HepG2 (cell line): Measurements from ENCODE around the gene RPL11. TPM values are rescaled to one million over a fixed set of nuclear protein-coding genes. Genes with fewer than 3 reads are reported as not detected.

Source experiments
- ATAC-seq: fragments of 200-7000 bp; cut with Tn5 transposase; 3 replicates; pipeline ENCODE4 v1.9.1; 2020; ENCODE audit warnings: mild to moderate bottlenecking, moderate library complexity
- BruUV-seq: library from RNA; stranded (reverse); fragments of 400-500 nt; replicated peaks from 2 replicates; lab custom pipeline; 2021; lab: Mats Ljungman, UMichigan
- CTCF ChIA-PET: fragments of 300-600 bp; formaldehyde crosslinking; extraction: SDS; loops from one replicate; lab custom pipeline; 2021; ENCODE audit warnings: low total read pairs, inconsistent platforms, low intra/inter-chr PET ratio; lab: Yijun Ruan, JAX
- POLR2A ChIA-PET: fragments of 350-600 bp; sonication (Branson Sonifier 250); formaldehyde crosslinking; loops from one replicate; lab custom pipeline; 2020; ENCODE audit warnings: antibody characterized with exemption, inconsistent platforms; lab: Yijun Ruan, JAX
- DNase-seq: peaks from one replicate; pipeline ENCODE4 v3.0.0-alpha.2; 2015; ENCODE audit warnings: low spot score
- FAIRE-seq: peaks from 3 replicates; lab custom pipeline; 2011; peaks lifted over from hg19 to GRCh38; lab: Jason Lieb, UNC
- H2AFZ ChIP-seq: one replicate; pipeline ENCODE4 v1.6.1; 2011; ENCODE audit warnings: low read length, inconsistent platforms
- H3K27ac ChIP-seq: fragments of 300-600 bp; 3 replicates; pipeline ENCODE4 v1.8.0; 2011; ENCODE audit warnings: mixed run types, mild to moderate bottlenecking, mixed read lengths, low read length, inconsistent platforms; ENCODE audit not compliant: insufficient read depth; ENCODE audit errors: extremely low read length
- H3K27me3 ChIP-seq, 2 experiments: fragments of 200-600 bp in 1 of 2; 2 replicates in 1 of 2; 3 replicates in 1 of 2; pipeline versions ENCODE4 v1.6.0 to v1.8.0; 2011; ENCODE audit warnings: low read length in 2 of 2, mild to moderate bottlenecking in 2 of 2, moderate library complexity in 2 of 2, inconsistent platforms in 1 of 2; ENCODE audit not compliant: insufficient read depth in 2 of 2, control insufficient read depth in 1 of 2
- H3K36me3 ChIP-seq, 2 experiments: fragments of 200-600 bp in 1 of 2; replicated peaks in 1 of 2; 2 replicates in 1 of 2; 3 replicates in 1 of 2; pipeline versions ENCODE4 v1.5.1 to v1.8.0; 2011; ENCODE audit warnings: low read length in 2 of 2, inconsistent platforms in 1 of 2; ENCODE audit not compliant: insufficient read depth in 2 of 2, control insufficient read depth in 1 of 2
- H3K4me1 ChIP-seq: 2 replicates; pipeline ENCODE4 v1.5.1; 2012; ENCODE audit warnings: low read length, inconsistent platforms; ENCODE audit not compliant: insufficient read depth
- H3K4me2 ChIP-seq: 2 replicates; pipeline ENCODE4 v1.6.0; 2011; ENCODE audit warnings: low read depth, low read length, inconsistent platforms
- H3K4me3 ChIP-seq, 3 experiments: fragments of 200-600 bp in 1 of 3; sonication (generic), shearing (Covaris generic) in 1 of 3; replicated peaks in 1 of 3; 2 replicates each; pipeline ENCODE4 v1.5.1; 2011 to 2016; ENCODE audit warnings: low read length in 3 of 3, inconsistent platforms in 2 of 3, low read depth in 2 of 3, mild to moderate bottlenecking in 2 of 3, control low read depth in 1 of 3, mixed read lengths in 1 of 3; ENCODE audit not compliant: insufficient read depth in 1 of 3
- H3K79me2 ChIP-seq: one replicate; pipeline ENCODE4 v1.6.1; 2011; ENCODE audit warnings: low read length, inconsistent platforms; ENCODE audit not compliant: insufficient read depth
- H3K9ac ChIP-seq: 2 replicates; pipeline ENCODE4 v1.6.0; 2011; ENCODE audit warnings: mild to moderate bottlenecking, low read depth, low read length, inconsistent platforms; ENCODE audit not compliant: insufficient read depth
- H3K9me3 ChIP-seq: 2 replicates; pipeline ENCODE4 v1.5.1; 2012; ENCODE audit warnings: mild to moderate bottlenecking, low read length
- H4K20me1 ChIP-seq: 2 replicates; pipeline ENCODE4 v1.6.0; 2011; ENCODE audit warnings: inconsistent platforms, mild to moderate bottlenecking, low read length, moderate library complexity; ENCODE audit not compliant: insufficient read depth
- AHR ChIP-seq: IDR thresholded peaks from 2 replicates; pipeline ENCODE4 v1.6.1; 2018; ENCODE audit warnings: missing genetic modification reagents, missing compliant biosample characterization
- FOXA1 ChIP-seq, 2 experiments: fragments of 450-650 bp in 1 of 2; sonication (generic) in 1 of 2; formaldehyde crosslinking in 1 of 2; IDR thresholded peaks; 2 replicates each; pipeline versions ENCODE4 v1.4.0 to v1.6.1; 2016 to 2020; ENCODE audit warnings: missing genetic modification reagents in 1 of 2
- GATA4 ChIP-seq: sonication (generic); IDR thresholded peaks from 2 replicates; pipeline ENCODE4 v1.6.1; 2016; ENCODE audit warnings: antibody characterized with exemption, low read depth, borderline replicate concordance
- SIX1 ChIP-seq: sonication (generic); formaldehyde crosslinking; IDR thresholded peaks from 2 replicates; pipeline ENCODE4 v1.4.0; 2020; ENCODE audit warnings: missing genetic modification reagents, borderline replicate concordance
- SMARCE1 ChIP-seq: fragments of 450-650 bp; IDR thresholded peaks from 2 replicates; pipeline ENCODE4 v1.6.1; 2017; ENCODE audit warnings: borderline replicate concordance
- U2AF1 ChIP-seq: fragments of 200-400 bp; formaldehyde crosslinking; optimal IDR thresholded peaks from 2 replicates; pipeline ENCODE3; 2017; ENCODE audit warnings: mild to moderate bottlenecking, low read depth, low read length
- ZBTB37 ChIP-seq: sonication (generic); formaldehyde crosslinking; IDR thresholded peaks from 2 replicates; pipeline ENCODE4 v1.4.0; 2020; ENCODE audit warnings: mild to moderate bottlenecking, missing genetic modification reagents
- ZNF570 ChIP-seq: sonication (generic); formaldehyde crosslinking; IDR thresholded peaks from 2 replicates; pipeline ENCODE4 v1.4.0; 2020; ENCODE audit warnings: mild to moderate bottlenecking, missing genetic modification reagents, borderline replicate concordance
- ZNF605 ChIP-seq: sonication (generic); formaldehyde crosslinking; IDR thresholded peaks from 2 replicates; pipeline ENCODE4 v1.8.0; 2022; ENCODE audit warnings: mild to moderate bottlenecking, missing genetic modification reagents
- ZNF790 ChIP-seq: sonication (generic); formaldehyde crosslinking; IDR thresholded peaks from 2 replicates; pipeline ENCODE4 v1.8.0; 2022; ENCODE audit warnings: missing genetic modification reagents, mild to moderate bottlenecking, borderline replicate concordance
- WGBS: methylation state at CpG from one replicate; pipeline ENCODE4 v1.1.6; 2017; ENCODE audit warnings: low lambda C conversion rate; 5-methylcytosine and 5-hydroxymethylcytosine counted together
- in situ Hi-C: cut with HindIII; loops from 2 replicates; pipeline ENCODE4 v1.10.0; 2017; ENCODE audit warnings: low pct_unique_long_range_greater_than_20kb; ENCODE audit not compliant: extremely low pct_ligation_motif_present
- intact Hi-C: fragments of 100-400 bp; cut with micrococcal nuclease; formaldehyde crosslinking; loops from one replicate; pipeline ENCODE4 v1.10.0; 2022; ENCODE audit not compliant: unreplicated experiment
- polyA plus RNA-seq, 8 experiments: library from polyadenylated mRNA; depleted of rRNA in 3 of 8; stranded (reverse) in 7 of 8; unstranded in 1 of 8; fragments of >200 nt; fragmentation: Illumina TruSeq in 4 of 8; extraction: Trizol in 4 of 8; gene quantifications; 2 replicates each; pipeline versions ENCODE4 v1.2.1 to v1.2.3, GENCODE V29; 2011 to 2016; ENCODE audit warnings: low read depth in 4 of 8, missing spikeins in 1 of 8, mixed read lengths in 1 of 8; ENCODE audit not compliant: insufficient read depth in 1 of 8
- total RNA-seq, 5 experiments: library from RNA; depleted of rRNA; stranded (reverse); fragments of >200 nt; fragmentation: Illumina TruSeq; extraction: Trizol; gene quantifications; 2 replicates each; pipeline ENCODE4 v1.2.3, GENCODE V29; 2016; ENCODE audit warnings: low read depth in 1 of 5
- TF ChIP-seq, protein P1 (sequence below): IDR thresholded peaks from 2 replicates; pipeline ENCODE4 v1.6.1; 2016; ENCODE audit warnings: control low read depth

The RPL11 gene
- total and polyA plus RNA-seq, 2 of the 13 experiments (the other 11 are each of a cell fraction or from before 2014, with no cell fraction given), result 1,682 to 2,010 TPM

- no peak for TF ChIP-seq ZNF570 (CRISPR knock-in tag)
- no peak for TF ChIP-seq ZNF790 (CRISPR knock-in tag)
- TF ChIP-seq ZNF605 (CRISPR knock-in tag), result no peak
- no peak for TF ChIP-seq FOXA1 (IDR thresholded peaks at IDR 0.05)
- TF ChIP-seq FOXA1 (CRISPR knock-in tag; IDR thresholded peaks at IDR 0.05), result no peak
- no peak for TF ChIP-seq AHR (CRISPR knock-in tag)
- TF ChIP-seq, protein P1, sequence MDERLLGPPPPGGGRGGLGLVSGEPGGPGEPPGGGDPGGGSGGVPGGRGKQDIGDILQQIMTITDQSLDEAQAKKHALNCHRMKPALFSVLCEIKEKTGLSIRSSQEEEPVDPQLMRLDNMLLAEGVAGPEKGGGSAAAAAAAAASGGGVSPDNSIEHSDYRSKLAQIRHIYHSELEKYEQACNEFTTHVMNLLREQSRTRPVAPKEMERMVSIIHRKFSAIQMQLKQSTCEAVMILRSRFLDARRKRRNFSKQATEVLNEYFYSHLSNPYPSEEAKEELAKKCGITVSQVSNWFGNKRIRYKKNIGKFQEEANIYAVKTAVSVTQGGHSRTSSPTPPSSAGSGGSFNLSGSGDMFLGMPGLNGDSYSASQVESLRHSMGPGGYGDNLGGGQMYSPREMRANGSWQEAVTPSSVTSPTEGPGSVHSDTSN (CRISPR knock-in tag), result no peak
- no peak for TF ChIP-seq U2AF1
- TF ChIP-seq SMARCE1, result no peak
- TF ChIP-seq ZBTB37 (CRISPR knock-in tag), result no peak
- no peak for TF ChIP-seq GATA4
- no peak for TF ChIP-seq SIX1 (CRISPR knock-in tag)
- intact Hi-C loops (no loop called here), in situ Hi-C loops (no loop called here)
- POLR2A ChIA-PET, result no interaction called here
- DNase-seq (no peak), FAIRE-seq (no peak), ATAC-seq (no peak)
- no peak overlapping the region for H3K4me2 ChIP-seq
- no peak overlapping the region for H3K9ac ChIP-seq
- no peaks in the 10 kb centered on the region for H3K79me2 ChIP-seq
- H3K9me3 ChIP-seq, result no peaks in the 10 kb centered on the region
- H4K20me1 ChIP-seq, result no peaks in the 10 kb centered on the region
- no peaks in the 10 kb centered on the region for H3K36me3 ChIP-seq
- no peaks in the 10 kb centered on the region; a peak in 1 of 5 replicates for H3K27me3 ChIP-seq
- H3K4me3 ChIP-seq, result no peak overlapping the region
- H3K27ac ChIP-seq, result no peak overlapping the region
- CTCF ChIA-PET, result no interaction called here
- H2AFZ ChIP-seq, result no peak overlapping the region
- no TSS peak for BruUV-seq
- 0% methylated on average over 2 of the region's 2 CpGs for WGBS
- H3K4me1 ChIP-seq, result peaks cover 16% of the 10 kb centered on the region
Measured at GRCh38 chr1:23670709-23671108, 20.9 kb upstream of the RPL11 start.
